ENCODE results near the gene RIC1.
"Not testable (repeated sequence)": the region's sequence is repeated elsewhere in the genome, so short reads cannot be mapped to it uniquely, and the experiment has no call there.

RIC1 gene

GRCh38 chr9:5665059-5665458 is 36.2 kb downstream of the RIC1 start:
- ATAC-seq (ENCODE audit: low read depth) (no peak), DNase-seq (ENCODE audit: low spot score in 2 of 2) (no peak)
- H3K36me3 Mint-ChIP-seq = peaks cover 65% of the 10 kb centered on the region
- H3K4me3 Mint-ChIP-seq = no peak overlapping the region
- H3K4me1 Mint-ChIP-seq = peaks cover 59% of the 10 kb centered on the region
- peaks cover 11% of the 10 kb centered on the region for H3K9me3 Mint-ChIP-seq
- H3K27me3 Mint-ChIP-seq = no peaks in the 10 kb centered on the region
- no peak overlapping the region for H3K27ac Mint-ChIP-seq

- Mint-ChIP-seq H3K27me3 (no peaks in the 10 kb centered on the region), H3K36me3 (peaks cover 49% of the 10 kb centered on the region), H3K9me3 (peaks cover 6% of the 10 kb centered on the region), H3K27ac (no peak overlapping the region), H3K4me1 (peaks cover 50% of the 10 kb centered on the region), H3K4me3 (no peak overlapping the region)
- ATAC-seq (ENCODE audit: low read depth) (no peak), DNase-seq (ENCODE audit: low spot score in 2 of 2) (no peak)
These were observed 38.5 kb downstream of the RIC1 start for GRCh38 chr9:5667391-5667790.

GRCh38 chr9:5670079-5670478 is 41.2 kb downstream of the RIC1 start:
- Mint-ChIP-seq H3K9me3 (peaks cover 2% of the 10 kb centered on the region), H3K4me3 (no peak overlapping the region), H3K27ac (no peak overlapping the region), H3K27me3 (no peaks in the 10 kb centered on the region), H3K4me1 (peaks cover 41% of the 10 kb centered on the region), H3K36me3 (peaks cover 42% of the 10 kb centered on the region)
- ATAC-seq (ENCODE audit: low read depth) (no peak), DNase-seq (ENCODE audit: low spot score in 2 of 2) (no peak)

GRCh38 chr9:5671711-5672353 is 42.9 kb downstream of the RIC1 start:
- peak overlapping the region; percentile 41 for H3K27ac Mint-ChIP-seq
- no peaks in the 10 kb centered on the region for H3K27me3 Mint-ChIP-seq
- no peak overlapping the region for H3K4me3 Mint-ChIP-seq

GRCh38 chr9:5675046-5675445 is 46.1 kb downstream of the RIC1 start:
- H3K4me3 Mint-ChIP-seq; ATAC-seq (ENCODE audit: low read depth); DNase-seq (ENCODE audit: low spot score in 2 of 2); H3K27me3 Mint-ChIP-seq; H3K9me3 Mint-ChIP-seq: not testable (repeated sequence)
- peak overlapping the region; percentile 29 for H3K27ac Mint-ChIP-seq
- H3K4me1 Mint-ChIP-seq = peaks cover 22% of the 10 kb centered on the region
- H3K36me3 Mint-ChIP-seq = peaks cover 22% of the 10 kb centered on the region

More at GRCh38 chr9:5671711-5672353, 42.9 kb downstream of the RIC1 start:
- H3K36me3 Mint-ChIP-seq = peaks cover 34% of the 10 kb centered on the region
- H3K4me1 Mint-ChIP-seq = peaks cover 36% of the 10 kb centered on the region
- ATAC-seq (ENCODE audit: low read depth) (no peak), DNase-seq (ENCODE audit: low spot score in 2 of 2) (no peak)
- H3K9me3 Mint-ChIP-seq = peaks cover 3% of the 10 kb centered on the region

GRCh38 chr9:5683591-5683990 is 54.7 kb downstream of the RIC1 start:
- peaks cover 26% of the 10 kb centered on the region for H3K4me1 Mint-ChIP-seq
- H3K27me3 Mint-ChIP-seq; DNase-seq (ENCODE audit: low spot score in 2 of 2); H3K4me3 Mint-ChIP-seq; H3K27ac Mint-ChIP-seq; ATAC-seq (ENCODE audit: low read depth): not testable (repeated sequence)
- H3K9me3 Mint-ChIP-seq = peaks cover 11% of the 10 kb centered on the region
- peaks cover 33% of the 10 kb centered on the region for H3K36me3 Mint-ChIP-seq

GRCh38 chr9:5684101-5684500 is 55.2 kb downstream of the RIC1 start:
- H3K4me1 Mint-ChIP-seq = peaks cover 25% of the 10 kb centered on the region
- H3K27ac Mint-ChIP-seq = no peak overlapping the region
- peaks cover 33% of the 10 kb centered on the region for H3K36me3 Mint-ChIP-seq
- DNase-seq (ENCODE audit: low spot score in 2 of 2) (no peak), ATAC-seq (ENCODE audit: low read depth) (no peak)
- H3K9me3 Mint-ChIP-seq = peaks cover 11% of the 10 kb centered on the region
- no peaks in the 10 kb centered on the region for H3K27me3 Mint-ChIP-seq
- H3K4me3 Mint-ChIP-seq = no peak overlapping the region

- no peak overlapping the region for H3K27ac Mint-ChIP-seq
- peaks cover under 1% of the 10 kb centered on the region for H3K9me3 Mint-ChIP-seq
- H3K4me1 Mint-ChIP-seq = peaks cover 11% of the 10 kb centered on the region
- no peak for ATAC-seq (ENCODE audit: low read depth)
- no peaks in the 10 kb centered on the region for H3K27me3 Mint-ChIP-seq
- no peak overlapping the region for H3K4me3 Mint-ChIP-seq
- DNase-seq (ENCODE audit: low spot score in 2 of 2) = no peak
- peaks cover 12% of the 10 kb centered on the region for H3K36me3 Mint-ChIP-seq
These were observed 59.2 kb downstream of the RIC1 start for GRCh38 chr9:5688109-5688508.

GRCh38 chr9:5690278-5690677 is 61.4 kb downstream of the RIC1 start:
- Mint-ChIP-seq H3K27me3 (no peaks in the 10 kb centered on the region), H3K4me1 (peaks cover 13% of the 10 kb centered on the region), H3K36me3 (peaks cover 8% of the 10 kb centered on the region), H3K9me3 (no peaks in the 10 kb centered on the region), H3K4me3 (no peak overlapping the region), H3K27ac (no peak overlapping the region)
- ATAC-seq (ENCODE audit: low read depth) = no peak
- DNase-seq (ENCODE audit: low spot score in 2 of 2) = no peak

GRCh38 chr9:5695860-5696259 is 67.0 kb downstream of the RIC1 start:
- H3K27ac Mint-ChIP-seq = peak overlapping the region; percentile 25
- no peaks in the 10 kb centered on the region for H3K27me3 Mint-ChIP-seq
- no peak for DNase-seq (ENCODE audit: low spot score in 2 of 2)
- no peak for ATAC-seq (ENCODE audit: low read depth)
- H3K36me3 Mint-ChIP-seq = peaks cover 24% of the 10 kb centered on the region
- H3K4me1 Mint-ChIP-seq = peaks cover 23% of the 10 kb centered on the region
- no peaks in the 10 kb centered on the region for H3K9me3 Mint-ChIP-seq
- H3K4me3 Mint-ChIP-seq = no peak overlapping the region

GRCh38 chr9:5696884-5697283 is 68.0 kb downstream of the RIC1 start:
- H3K27ac Mint-ChIP-seq = peak overlapping the region; percentile 60
- H3K9me3 Mint-ChIP-seq = peaks cover under 1% of the 10 kb centered on the region
- H3K4me1 Mint-ChIP-seq = peaks cover 24% of the 10 kb centered on the region
- H3K27me3 Mint-ChIP-seq = no peaks in the 10 kb centered on the region
- ATAC-seq (ENCODE audit: low read depth) = no peak
- DNase-seq (ENCODE audit: low spot score in 2 of 2) = no peak
- no peak overlapping the region for H3K4me3 Mint-ChIP-seq
- H3K36me3 Mint-ChIP-seq = peaks cover 27% of the 10 kb centered on the region

GRCh38 chr9:5698004-5698403 is 69.1 kb downstream of the RIC1 start:
- Mint-ChIP-seq H3K27me3 (no peaks in the 10 kb centered on the region), H3K27ac (peak overlapping the region; percentile 45), H3K4me3 (no peak overlapping the region), H3K36me3 (peaks cover 35% of the 10 kb centered on the region), H3K4me1 (peaks cover 28% of the 10 kb centered on the region), H3K9me3 (peaks cover 1% of the 10 kb centered on the region)
- no peak for DNase-seq (ENCODE audit: low spot score in 2 of 2)
- ATAC-seq (ENCODE audit: low read depth) = no peak

GRCh38 chr9:5698810-5699556 is 70.1 kb downstream of the RIC1 start:
- peaks cover 42% of the 10 kb centered on the region for H3K36me3 Mint-ChIP-seq
- H3K27me3 Mint-ChIP-seq = no peaks in the 10 kb centered on the region
- H3K9me3 Mint-ChIP-seq = peaks cover 1% of the 10 kb centered on the region
- ATAC-seq (ENCODE audit: low read depth) = no peak
- H3K27ac Mint-ChIP-seq = no peak overlapping the region
- no peak overlapping the region for H3K4me3 Mint-ChIP-seq
- H3K4me1 Mint-ChIP-seq = peaks cover 30% of the 10 kb centered on the region
- DNase-seq (ENCODE audit: low spot score in 2 of 2) = no peak

GRCh38 chr9:5708414-5708813 is 79.5 kb downstream of the RIC1 start:
- Mint-ChIP-seq H3K4me1 (peaks cover 9% of the 10 kb centered on the region), H3K27ac (no peak overlapping the region), H3K9me3 (peaks cover 17% of the 10 kb centered on the region), H3K36me3 (peaks cover 54% of the 10 kb centered on the region), H3K27me3 (no peaks in the 10 kb centered on the region), H3K4me3 (no peak overlapping the region)
- ATAC-seq (ENCODE audit: low read depth) (no peak), DNase-seq (ENCODE audit: low spot score in 2 of 2) (no peak)

Measured in memory B cell (primary cell).